Measurements from ENCODE around the gene LRRC23.

DNA sequence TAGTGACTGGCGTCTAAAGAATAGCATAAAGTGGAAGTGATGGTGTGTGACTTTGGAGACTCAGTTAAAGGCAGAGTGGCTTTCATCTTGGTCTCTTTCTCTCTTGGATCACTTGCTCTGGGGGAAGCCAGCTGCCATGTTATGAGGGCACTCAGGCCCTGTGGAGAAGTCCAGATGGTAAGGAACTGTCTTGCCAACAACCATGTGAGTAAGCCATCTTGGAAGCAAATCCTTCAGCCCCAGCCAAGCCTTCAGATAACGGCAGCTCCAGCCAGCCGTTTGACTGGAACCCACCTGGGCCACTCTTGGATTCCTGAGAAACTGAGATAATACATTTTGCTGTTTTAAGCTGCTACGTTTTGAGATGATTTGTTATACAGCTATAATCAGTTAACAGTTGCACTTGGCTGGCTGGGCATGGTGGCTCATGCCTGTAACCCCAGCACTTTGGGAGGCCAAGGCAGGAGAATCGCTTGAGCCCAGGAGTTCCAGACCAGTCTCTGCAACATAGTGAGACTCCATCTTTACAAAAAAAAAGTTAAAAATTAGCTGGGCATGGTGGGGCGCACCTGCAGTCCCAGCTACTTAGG lies 7.7 kb upstream of the LRRC23 start:
- TF ChIP-seq, protein P1, sequence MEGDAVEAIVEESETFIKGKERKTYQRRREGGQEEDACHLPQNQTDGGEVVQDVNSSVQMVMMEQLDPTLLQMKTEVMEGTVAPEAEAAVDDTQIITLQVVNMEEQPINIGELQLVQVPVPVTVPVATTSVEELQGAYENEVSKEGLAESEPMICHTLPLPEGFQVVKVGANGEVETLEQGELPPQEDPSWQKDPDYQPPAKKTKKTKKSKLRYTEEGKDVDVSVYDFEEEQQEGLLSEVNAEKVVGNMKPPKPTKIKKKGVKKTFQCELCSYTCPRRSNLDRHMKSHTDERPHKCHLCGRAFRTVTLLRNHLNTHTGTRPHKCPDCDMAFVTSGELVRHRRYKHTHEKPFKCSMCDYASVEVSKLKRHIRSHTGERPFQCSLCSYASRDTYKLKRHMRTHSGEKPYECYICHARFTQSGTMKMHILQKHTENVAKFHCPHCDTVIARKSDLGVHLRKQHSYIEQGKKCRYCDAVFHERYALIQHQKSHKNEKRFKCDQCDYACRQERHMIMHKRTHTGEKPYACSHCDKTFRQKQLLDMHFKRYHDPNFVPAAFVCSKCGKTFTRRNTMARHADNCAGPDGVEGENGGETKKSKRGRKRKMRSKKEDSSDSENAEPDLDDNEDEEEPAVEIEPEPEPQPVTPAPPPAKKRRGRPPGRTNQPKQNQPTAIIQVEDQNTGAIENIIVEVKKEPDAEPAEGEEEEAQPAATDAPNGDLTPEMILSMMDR (conservative IDR thresholded peaks at IDR 0.05 in 1 of 2, IDR thresholded peaks at IDR 0.05 in 1 of 2; ENCODE audit: low read depth in 1 of 2, low read length in 2 of 2) = no peak
- no peak for TF ChIP-seq EZH2 (IDR thresholded peaks at IDR 0.05; ENCODE audit: low read length, missing control alignments)

Measured in fibroblast of lung (primary cell).